ENCODE measurements around the gene XYLT1.
"Not testable (repeated sequence)": the region's sequence is repeated elsewhere in the genome, so short reads cannot be mapped to it uniquely, and the experiment has no call there.

The XYLT1 gene

DNA sequence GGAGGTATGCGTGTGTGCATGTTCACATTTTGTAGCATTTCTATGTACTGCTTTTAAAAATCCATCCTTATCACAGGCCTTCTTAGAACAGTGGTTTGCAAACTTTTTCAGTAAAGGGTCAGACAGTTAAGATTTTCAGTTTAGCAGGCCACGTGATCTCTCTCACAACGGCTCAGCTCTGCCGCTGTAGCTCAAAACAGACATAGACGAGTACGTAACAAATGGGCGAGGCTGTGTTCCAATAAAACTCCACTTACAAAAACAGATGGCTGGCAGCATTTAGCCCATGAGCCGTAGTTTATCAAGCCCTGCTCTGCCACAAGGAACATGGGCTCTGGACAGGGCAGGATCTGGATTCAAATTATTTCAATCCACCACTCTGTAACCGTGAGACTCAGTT lies 141.8 kb downstream of the XYLT1 start:
- no peak for DNase-seq

- DNase-seq = no peak
Measured at GRCh38 chr16:17327664-17328335, 143.0 kb downstream of the XYLT1 start.

DNA sequence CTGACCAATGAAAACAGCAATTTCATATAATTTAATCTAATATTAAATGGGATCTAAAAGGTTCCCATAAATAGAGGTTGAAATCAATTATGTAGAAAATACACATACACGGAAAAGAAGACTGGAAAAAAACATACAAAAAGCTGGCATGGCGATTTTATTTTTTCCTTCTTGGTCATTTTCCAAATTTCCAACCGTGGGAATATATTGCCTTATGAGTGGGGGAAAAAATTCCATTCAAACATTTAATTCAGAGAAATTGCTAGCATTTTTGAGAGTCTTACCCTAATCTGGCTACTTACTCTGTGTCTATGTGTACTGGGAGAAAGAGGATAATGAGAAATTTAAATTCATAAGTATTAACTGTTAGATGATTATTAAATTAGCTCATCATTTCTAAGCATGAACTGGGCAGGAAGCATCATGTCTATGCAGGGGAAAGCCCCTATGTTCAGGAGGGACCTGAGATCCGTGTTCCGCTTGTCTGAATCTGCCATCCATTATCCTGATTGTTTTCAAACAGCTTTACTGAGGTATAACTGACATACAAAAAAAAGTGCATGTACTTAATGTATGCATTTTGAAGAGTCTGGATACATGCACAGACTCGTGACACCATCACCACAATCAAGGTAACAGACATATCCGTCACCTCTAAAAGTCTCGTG lies 145.2 kb downstream of the XYLT1 start:
- DNase-seq = no peak

DNA sequence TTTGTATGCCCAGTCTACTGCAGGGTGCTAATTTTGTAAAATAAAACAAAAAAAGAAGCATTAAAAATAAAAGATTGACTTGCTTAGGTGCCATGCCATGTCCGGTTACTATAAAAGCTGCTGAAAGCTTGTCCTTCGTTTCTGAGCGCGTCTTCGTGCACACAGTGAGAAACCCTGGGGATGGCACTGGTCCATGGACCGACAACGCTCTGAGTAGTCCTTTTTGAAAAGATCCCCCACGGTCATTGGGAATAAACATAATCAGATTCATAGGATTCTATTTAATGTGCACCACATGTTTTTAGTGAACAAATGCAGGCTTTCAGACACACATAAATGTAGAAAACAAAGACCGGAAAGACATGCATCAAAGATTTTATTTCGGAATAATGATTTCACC lies 146.3 kb downstream of the XYLT1 start:
- no peak for DNase-seq

DNA sequence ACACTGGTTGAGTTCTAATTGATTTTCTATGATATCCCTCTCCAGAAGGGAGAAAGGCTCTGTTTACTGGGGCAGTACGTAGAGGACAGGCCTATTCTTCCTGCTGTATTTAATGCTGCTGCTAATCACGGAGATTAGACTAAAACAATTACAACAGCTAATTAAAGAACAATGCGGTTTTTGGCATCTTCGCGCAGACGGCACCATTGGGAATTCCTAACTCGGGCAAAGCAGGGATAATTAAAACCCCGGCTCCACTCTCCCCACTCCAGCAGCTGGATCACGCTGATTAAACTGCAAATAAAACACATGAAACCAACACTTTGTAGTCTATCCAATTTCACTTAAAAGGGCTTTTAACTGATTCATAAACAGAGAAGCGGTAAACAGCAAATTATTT lies 147.6 kb downstream of the XYLT1 start:
- DNase-seq = no peak

DNA sequence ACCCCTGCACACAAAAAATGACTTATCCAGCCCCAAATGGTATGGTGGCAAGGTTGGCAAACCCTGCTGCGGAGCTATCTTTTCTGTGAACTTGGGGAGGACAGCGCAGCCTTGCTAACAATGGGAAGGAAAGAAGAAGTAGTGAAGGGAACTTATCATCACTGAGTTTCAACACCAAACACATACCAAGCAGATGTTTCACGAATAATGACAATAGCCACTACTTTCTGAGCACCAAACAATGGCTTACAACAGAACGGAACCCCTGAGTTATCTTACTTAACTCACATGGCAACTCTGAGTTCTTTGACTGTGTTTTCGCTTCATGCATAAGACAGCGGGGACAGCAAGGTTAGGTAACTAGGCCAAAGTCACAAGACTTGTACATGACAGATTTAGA lies 148.9 kb downstream of the XYLT1 start:
- DNase-seq = no peak

DNA sequence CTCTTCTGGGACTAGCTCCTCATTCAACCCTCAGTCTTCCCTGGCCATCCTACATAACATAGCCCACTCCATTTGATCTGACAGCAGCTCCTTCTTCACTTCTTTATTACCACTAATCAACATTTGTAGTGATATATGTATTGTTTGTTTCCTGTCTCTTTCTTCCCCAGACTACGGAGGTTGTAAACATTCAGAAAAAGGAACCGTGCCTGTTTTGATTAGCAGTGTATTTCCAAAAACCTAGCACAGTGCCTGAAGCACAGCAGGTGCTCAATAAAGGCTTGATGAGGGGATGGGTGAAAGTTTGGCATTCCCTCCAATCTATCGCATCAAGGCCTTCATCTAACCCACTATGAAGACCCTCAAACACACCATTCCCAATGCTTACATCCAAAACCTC lies 150.8 kb downstream of the XYLT1 start:
- no peak for DNase-seq

DNA sequence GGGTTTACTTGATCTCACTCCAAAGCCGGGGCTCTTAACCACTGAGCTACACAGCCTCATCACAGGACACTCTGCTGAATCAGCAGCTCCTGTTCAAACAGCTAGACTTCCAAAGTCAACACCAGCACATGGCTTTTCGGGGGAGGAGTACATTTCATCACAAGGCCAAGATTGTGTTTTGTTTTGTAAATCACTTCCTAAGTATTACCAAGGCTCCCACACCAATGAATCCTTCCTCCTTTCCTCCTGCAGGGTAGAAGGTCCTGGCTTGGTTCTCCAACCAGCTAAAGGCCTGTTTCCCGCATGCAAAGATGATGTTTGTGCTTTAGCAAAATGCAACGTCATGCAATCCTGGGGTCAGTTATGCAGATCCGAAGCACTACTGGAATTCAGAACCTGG lies 152.5 kb downstream of the XYLT1 start:
- DNase-seq = no peak

DNA sequence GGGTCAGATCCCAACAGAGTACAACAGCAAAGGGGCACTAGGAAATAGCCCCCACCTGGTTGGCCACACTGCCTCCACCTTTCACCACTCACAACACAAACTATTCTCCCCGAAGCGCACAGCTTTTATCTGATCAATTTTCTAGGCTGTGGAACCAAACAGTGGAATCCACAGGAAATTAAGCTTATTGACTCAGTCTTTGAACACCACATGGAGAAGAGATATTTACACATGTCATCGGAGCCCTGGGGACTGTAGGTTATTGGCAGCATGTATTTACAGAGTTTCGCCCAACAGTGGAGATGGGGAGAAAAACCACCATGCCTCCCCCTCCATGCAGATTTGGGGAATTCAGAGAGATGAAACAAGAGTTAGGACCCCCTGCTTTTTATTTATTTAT lies 154.8 kb downstream of the XYLT1 start:
- no peak for DNase-seq

DNA sequence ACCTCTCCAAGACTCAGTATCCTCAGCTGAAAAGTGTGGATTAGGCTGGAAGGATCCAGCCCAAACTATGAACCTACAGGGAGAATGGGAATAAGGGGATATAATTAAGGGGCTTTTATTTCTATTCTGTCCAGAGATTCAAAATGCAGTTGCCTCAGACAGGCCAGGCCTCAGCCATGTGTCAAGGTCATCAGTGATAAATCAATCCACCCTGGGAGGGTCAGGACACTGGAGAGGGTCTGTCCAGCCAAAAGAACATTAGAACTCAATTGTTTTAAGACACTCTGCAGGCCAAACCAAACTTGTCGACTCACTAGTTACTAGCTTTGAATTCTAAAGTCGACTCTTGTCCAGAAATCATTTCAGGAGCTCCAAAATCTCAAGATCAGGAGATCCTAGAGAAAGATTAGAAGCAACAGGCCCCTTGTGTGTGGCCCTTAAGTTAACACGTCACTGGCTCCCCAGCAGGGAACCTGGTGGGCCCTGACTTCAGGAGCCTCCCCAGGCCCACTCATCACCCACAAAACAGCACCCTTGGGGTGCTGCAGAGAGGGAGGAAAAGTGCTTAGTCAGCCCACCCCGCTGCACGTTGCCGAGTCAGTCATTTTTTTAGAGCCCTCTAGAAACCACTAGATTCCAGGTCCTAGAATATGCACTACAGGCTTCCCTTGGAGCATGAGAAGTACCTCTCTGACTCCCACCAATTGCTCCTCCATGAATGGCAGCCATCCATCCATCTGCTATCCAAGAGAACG lies 156.8 kb downstream of the XYLT1 start:
- no peak for DNase-seq

DNA sequence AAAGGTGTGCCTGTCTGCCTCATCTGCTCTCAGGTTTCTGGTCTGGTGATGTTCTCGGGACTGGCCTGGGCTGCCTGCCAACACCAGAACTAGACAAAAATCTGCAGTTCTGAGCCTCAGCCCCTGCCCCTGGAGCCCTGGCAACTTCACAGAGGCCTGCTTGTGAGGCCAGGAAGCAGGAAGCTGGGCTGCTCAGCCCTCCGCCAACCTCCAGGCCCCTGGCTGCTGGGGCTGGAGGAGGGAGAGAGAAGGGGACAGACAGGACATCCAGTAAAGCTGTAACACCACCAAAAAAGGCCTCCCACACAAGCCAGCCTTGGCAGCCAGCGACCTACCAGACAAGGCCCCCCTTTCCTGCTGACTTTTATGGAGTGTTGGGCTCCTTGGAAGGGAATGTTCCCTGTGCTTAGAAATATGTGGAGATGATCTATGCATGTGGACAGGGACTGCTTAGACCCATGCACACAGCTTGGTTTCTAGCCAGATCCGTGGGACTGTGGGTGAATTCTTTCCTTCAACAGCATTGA lies 157.6 kb downstream of the XYLT1 start:
- DNase-seq = no peak

DNA sequence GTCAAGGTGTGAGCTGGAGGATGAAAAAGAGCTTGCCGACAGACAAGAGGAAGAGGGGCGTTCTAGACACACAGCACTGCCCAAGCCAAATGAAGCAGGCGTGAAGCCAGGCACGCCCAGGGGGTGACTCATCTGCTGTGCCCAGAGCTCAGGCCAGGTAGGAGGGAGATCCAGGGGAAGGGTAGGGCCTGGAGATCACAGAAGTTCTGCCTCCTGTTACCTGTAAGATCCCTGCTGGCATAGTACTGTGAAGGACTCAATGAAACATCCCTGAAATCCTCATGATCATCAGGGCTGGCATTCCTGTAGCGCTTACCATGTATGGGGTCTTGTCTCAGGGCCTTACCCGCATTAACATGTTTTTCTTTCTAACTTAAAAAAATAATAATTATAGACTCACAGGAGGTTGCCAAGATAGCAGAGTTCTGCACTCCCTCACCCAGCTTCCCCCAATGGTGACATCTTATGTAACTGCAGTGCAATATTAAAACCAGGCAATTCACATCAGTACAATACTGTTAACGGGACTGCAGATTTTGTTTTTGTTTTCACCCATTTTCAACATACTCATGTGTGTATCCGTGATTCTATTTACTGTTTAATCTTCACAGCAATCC lies 158.6 kb downstream of the XYLT1 start:
- no peak for DNase-seq

- DNase-seq = no peak
Measured at GRCh38 chr16:17311333-17312093, 159.2 kb downstream of the XYLT1 start.

- no peak for DNase-seq
Measured at GRCh38 chr16:17309510-17309909, 161.2 kb downstream of the XYLT1 start.

GRCh38 chr16:17308186-17308585 lies 162.6 kb downstream of the XYLT1 start:
- no peak for DNase-seq

GRCh38 chr16:17307504-17307903 lies 163.3 kb downstream of the XYLT1 start:
- DNase-seq = no peak

GRCh38 chr16:17306745-17307144 lies 164.0 kb downstream of the XYLT1 start:
- no peak for DNase-seq

GRCh38 chr16:17306211-17306610 lies 164.5 kb downstream of the XYLT1 start:
- not testable (repeated sequence) for DNase-seq

GRCh38 chr16:17305694-17306093 lies 165.1 kb downstream of the XYLT1 start:
- DNase-seq = no peak

DNA sequence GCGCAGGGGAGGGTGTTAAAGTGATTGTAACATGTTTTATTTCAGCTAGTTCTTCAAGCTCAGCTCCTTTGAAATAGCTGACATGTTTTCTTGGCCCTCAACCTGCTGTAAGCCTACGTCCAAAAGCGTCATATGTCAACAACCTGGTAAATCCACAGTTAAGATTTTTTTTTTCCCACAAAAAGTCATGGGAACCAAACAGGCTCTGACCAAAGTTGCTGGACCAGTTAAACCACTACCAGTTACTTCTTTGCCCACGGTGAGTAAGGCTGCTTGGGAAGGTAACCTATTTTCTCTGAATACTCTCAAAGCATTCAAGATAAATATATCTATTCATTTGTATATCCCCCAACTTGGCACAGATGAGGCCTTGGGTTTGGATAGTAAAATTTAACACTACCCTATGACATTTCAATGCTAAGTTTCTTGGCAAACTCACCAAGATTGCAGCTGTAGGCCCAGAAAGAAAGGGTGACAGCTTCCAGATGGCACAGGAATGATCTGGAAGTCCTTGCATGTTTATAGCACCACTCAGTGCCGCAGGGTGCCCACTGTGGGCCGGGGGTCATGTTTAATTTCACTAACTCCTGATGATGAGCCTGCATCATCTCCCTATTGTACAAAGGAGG lies 166.2 kb downstream of the XYLT1 start:
- DNase-seq = no peak

- no peak for DNase-seq
Measured at GRCh38 chr16:17304106-17304490, 166.7 kb downstream of the XYLT1 start.

GRCh38 chr16:17303101-17303500 lies 167.7 kb downstream of the XYLT1 start:
- DNase-seq = no peak
